Testis (tissue), 3 donors: Measurements from ENCODE around the gene PHLPP1. TPM values are rescaled to one million over a fixed set of nuclear protein-coding genes. Genes with fewer than 3 reads are reported as not detected.

Source experiments
- DNase-seq: peaks from one replicate; pipeline ENCODE4 v3.0.0-alpha.2; 2019
- H3K27ac ChIP-seq, 2 donors: fragments of 200-600 bp; sonication (generic); one replicate each; pipeline ENCODE4 v1.5.1; 2019
- H3K27me3 ChIP-seq: fragments of 200-600 bp; sonication (generic); one replicate; pipeline ENCODE4 v1.5.1; 2019
- H3K36me3 ChIP-seq: fragments of 200-600 bp; sonication (generic); one replicate; pipeline ENCODE4 v1.5.1; 2017; ENCODE audit warnings: low read depth; ENCODE audit errors: missing control alignments
- H3K4me1 ChIP-seq: fragments of 200-600 bp; sonication (generic); one replicate; pipeline ENCODE4 v1.5.1; 2019
- H3K4me3 ChIP-seq, 2 donors: fragments of 200-600 bp; sonication (generic); one replicate each; pipeline ENCODE4 v1.5.1; 2017 to 2019
- H3K9me3 ChIP-seq: fragments of 200-600 bp; sonication (generic); one replicate; pipeline ENCODE4 v1.5.1; 2017
- POLR2A ChIP-seq: fragments of 450-650 bp; IDR thresholded peaks from one replicate; pipeline ENCODE4 v1.6.1; 2017; ENCODE audit warnings: antibody characterized with exemption, mild to moderate bottlenecking, moderate library complexity
- WGBS, 2 donors: methylation state at CpG; one replicate each; pipeline ENCODE4 v1.1.5; 2018; 5-methylcytosine and 5-hydroxymethylcytosine counted together
- intact Hi-C: fragments of 100-400 bp; cut with DNase I; formaldehyde crosslinking; loops from one replicate; pipeline ENCODE4 v1.15.1; 2023; ENCODE audit warnings: low total_unique reads
- polyA plus RNA-seq: library from polyadenylated mRNA; stranded (reverse); fragments of 350-450 nt; fragmentation: Illumina TruSeq; extraction: RNeasy Lipid Tissue Mini Kit (QIAGEN cat#74804); gene quantifications from one replicate; pipeline ENCODE4 v1.2.3, GENCODE V29; 2014; ENCODE audit warnings: low read depth, low replicate concordance; ENCODE audit not compliant: insufficient read depth
- total RNA-seq, 2 donors: library from RNA; depleted of rRNA; stranded (reverse); fragments of >200 nt; gene quantifications; one replicate each; pipeline ENCODE4 v1.2.3, GENCODE V29; 2016
- TF ChIP-seq, protein P1 (sequence below), 3 experiments: fragments of 450-650 bp in 2 of 3; fragments of 200-600 bp in 1 of 3; sonication (generic) in 1 of 3; IDR thresholded peaks; one replicate each; pipeline ENCODE4 v1.5.1; 2016 to 2019; ENCODE audit warnings: antibody characterized with exemption in 3 of 3, mild to moderate bottlenecking in 2 of 3, moderate library complexity in 1 of 3

The PHLPP1 gene
- total and polyA plus RNA-seq, 3 donors from 2014 or later, result 31.5 to 60.1 (median 50.5) TPM

DNA sequence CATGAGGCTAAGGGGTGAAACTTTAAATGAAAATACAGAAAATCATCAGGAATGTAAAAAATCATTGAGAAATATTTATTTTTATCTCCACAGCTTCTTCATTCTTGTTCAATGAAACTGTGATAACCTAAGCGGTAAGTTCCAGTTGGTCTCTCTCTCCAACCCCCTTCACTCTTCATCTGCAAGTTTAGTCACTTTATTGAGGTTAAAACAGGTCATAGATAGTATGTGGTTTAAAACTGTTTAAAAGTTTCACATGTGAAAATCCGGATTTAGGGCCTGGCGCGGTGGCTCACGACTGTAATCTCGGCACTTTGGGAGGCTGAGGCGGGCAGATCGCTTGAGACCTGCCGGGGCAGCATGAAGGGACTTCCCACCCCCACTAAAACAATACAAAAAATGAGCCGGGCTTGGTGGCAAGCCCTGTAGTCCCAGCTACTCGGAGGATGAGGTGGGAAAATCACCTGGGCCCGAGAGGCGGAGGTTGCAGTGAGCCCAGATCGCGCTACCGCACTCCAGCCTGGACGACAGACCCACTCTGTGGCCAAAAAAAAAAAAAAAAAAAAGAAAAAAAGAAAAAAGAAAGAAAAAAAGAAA, 1.6 kb upstream of the PHLPP1 start:
- no peak overlapping the region for H3K27ac ChIP-seq
- H3K36me3 ChIP-seq, result no peaks in the 10 kb centered on the region
- no peak for DNase-seq
- H3K9me3 ChIP-seq, result no peaks in the 10 kb centered on the region
- 56 to 59% methylated on average over 17 of the region's 17 CpGs for WGBS, 2 donors
- no peaks in the 10 kb centered on the region for H3K4me1 ChIP-seq
- no peaks in the 10 kb centered on the region for H3K27me3 ChIP-seq
- TF ChIP-seq POLR2A, result no peak
- TF ChIP-seq, protein P1, sequence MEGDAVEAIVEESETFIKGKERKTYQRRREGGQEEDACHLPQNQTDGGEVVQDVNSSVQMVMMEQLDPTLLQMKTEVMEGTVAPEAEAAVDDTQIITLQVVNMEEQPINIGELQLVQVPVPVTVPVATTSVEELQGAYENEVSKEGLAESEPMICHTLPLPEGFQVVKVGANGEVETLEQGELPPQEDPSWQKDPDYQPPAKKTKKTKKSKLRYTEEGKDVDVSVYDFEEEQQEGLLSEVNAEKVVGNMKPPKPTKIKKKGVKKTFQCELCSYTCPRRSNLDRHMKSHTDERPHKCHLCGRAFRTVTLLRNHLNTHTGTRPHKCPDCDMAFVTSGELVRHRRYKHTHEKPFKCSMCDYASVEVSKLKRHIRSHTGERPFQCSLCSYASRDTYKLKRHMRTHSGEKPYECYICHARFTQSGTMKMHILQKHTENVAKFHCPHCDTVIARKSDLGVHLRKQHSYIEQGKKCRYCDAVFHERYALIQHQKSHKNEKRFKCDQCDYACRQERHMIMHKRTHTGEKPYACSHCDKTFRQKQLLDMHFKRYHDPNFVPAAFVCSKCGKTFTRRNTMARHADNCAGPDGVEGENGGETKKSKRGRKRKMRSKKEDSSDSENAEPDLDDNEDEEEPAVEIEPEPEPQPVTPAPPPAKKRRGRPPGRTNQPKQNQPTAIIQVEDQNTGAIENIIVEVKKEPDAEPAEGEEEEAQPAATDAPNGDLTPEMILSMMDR (IDR thresholded peaks at IDR 0.05), result no peak
- intact Hi-C loops, result loop anchor here (10.0 kb wide), 1 partner anchor 261 kb away; no protein-coding TSS in a partner anchor
- no peak overlapping the region for H3K4me3 ChIP-seq

DNA sequence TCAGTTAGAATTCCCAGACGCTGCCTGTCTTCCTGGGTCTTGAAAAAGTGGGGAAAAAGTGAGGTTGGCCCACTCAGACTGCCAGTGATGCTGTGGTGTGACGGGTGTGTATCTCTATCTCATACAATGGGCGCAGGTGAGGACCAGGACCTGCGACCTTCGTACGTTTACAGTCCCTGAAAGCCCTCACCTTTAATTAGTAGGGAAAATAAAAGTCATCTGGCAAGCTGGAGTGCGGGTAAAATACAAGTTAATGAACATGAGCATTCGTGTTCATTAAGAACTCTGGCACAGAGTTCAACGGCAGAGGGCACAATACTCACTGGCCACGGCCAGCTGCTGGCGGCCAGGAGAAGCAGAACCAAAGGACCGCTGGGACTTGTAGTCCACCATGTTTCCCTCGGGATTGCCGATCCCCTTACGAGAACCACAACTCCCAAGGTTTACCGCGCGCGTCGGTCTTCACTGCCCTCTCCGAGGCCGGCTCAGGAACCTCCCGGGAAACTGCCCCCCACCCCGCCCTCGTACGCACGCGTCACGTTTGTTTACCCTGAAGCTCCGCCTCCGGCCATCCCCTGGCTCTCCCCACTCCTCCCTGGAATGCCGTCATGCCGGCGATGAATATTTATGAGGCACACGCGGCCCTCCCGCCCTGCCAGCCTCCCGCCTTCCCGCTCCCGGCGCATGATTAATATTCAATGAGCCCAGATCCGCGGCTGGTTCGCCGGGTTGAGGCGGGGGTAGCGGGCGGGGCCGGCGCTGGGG, 488 bp upstream of the PHLPP1 start:
- DNase-seq, result peak; percentile 99
- peak; percentile 9 for TF ChIP-seq POLR2A
- TF ChIP-seq, protein P1 (IDR thresholded peaks at IDR 0.05), result peak; percentile 52 to 81 (median 73)
- Histone ChIP-seq H3K27me3 (no peaks in the 10 kb centered on the region), H3K27ac (peak overlapping the region; percentile 92 to 99), H3K4me1 (no peaks in the 10 kb centered on the region), H3K36me3 (no peaks in the 10 kb centered on the region), H3K4me3 (peak overlapping the region; percentile 67 to 81), H3K9me3 (no peaks in the 10 kb centered on the region)
- WGBS, 2 donors, result 3 to 8% methylated on average over 15 to 41 of the region's 50 CpGs
- intact Hi-C loops, result loop anchor here (10.0 kb wide), 1 partner anchor 260 kb away; no protein-coding TSS in a partner anchor

- intact Hi-C loops, result loop anchor here (10.0 kb wide), 1 partner anchor 259 kb away; no protein-coding TSS in a partner anchor
- Histone ChIP-seq H3K9me3 (no peaks in the 10 kb centered on the region), H3K4me1 (no peaks in the 10 kb centered on the region), H3K27me3 (no peaks in the 10 kb centered on the region), H3K27ac (peak overlapping the region; percentile 92 to 99), H3K36me3 (no peaks in the 10 kb centered on the region), H3K4me3 (peak overlapping the region; percentile 78 to 81)
- WGBS, 2 donors, result 1% methylated on average over 23 to 76 of the region's 127 CpGs
- peak; percentile 30 for DNase-seq
- TF ChIP-seq POLR2A, result no peak
Measured at GRCh38 chr18:62715759-62716615, 646 bp downstream of the PHLPP1 start.

DNA sequence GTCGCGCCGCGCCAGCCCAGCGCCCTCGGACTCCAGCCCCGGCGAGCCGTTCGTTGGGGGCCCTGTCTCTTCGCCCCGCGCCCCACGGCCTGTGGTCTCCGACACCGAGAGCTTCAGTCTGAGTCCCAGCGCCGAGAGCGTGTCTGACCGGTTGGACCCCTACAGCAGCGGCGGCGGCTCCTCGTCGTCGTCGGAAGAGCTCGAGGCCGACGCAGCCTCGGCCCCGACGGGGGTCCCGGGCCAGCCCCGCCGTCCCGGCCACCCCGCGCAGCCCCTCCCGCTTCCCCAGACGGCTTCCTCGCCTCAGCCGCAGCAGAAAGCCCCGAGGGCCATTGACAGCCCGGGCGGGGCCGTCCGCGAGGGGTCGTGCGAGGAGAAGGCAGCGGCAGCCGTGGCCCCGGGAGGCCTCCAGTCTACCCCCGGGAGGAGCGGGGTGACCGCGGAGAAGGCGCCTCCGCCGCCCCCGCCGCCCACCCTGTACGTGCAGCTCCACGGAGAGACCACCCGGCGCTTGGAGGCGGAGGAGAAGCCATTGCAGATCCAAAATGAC, 1.4 kb downstream of the PHLPP1 start:
- H3K9me3 ChIP-seq, result no peaks in the 10 kb centered on the region
- peak overlapping the region; percentile 67 to 81 for H3K4me3 ChIP-seq
- no peaks in the 10 kb centered on the region for H3K4me1 ChIP-seq
- H3K36me3 ChIP-seq, result no peaks in the 10 kb centered on the region
- no peak for TF ChIP-seq POLR2A
- TF ChIP-seq, protein P1 (IDR thresholded peaks at IDR 0.05), result no peak
- WGBS, 2 donors, result 1% methylated on average over 46 to 51 of the region's 68 CpGs
- H3K27me3 ChIP-seq, result no peaks in the 10 kb centered on the region
- intact Hi-C loops, result loop anchor here (10.0 kb wide), 1 partner anchor 258 kb away; no protein-coding TSS in a partner anchor
- DNase-seq, result peak; percentile 56
- peak overlapping the region; percentile 22 to 99 for H3K27ac ChIP-seq
